Stimulated activated CD4-positive, alpha-beta T cell treated with anti-CD3 and anti-CD28 coated beads, TNF-alpha, amount 100 ng/mL, for 24 hours (primary cell): ENCODE measurements around the gene BANF1.

Source experiments
- DNase-seq, 3 experiments: peaks; one replicate each; pipeline ENCODE4 v3.0.0-alpha.2; 2020; ENCODE audit warnings: low read depth in 3 of 3

Gene BANF1, protein sequence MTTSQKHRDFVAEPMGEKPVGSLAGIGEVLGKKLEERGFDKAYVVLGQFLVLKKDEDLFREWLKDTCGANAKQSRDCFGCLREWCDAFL

DNA sequence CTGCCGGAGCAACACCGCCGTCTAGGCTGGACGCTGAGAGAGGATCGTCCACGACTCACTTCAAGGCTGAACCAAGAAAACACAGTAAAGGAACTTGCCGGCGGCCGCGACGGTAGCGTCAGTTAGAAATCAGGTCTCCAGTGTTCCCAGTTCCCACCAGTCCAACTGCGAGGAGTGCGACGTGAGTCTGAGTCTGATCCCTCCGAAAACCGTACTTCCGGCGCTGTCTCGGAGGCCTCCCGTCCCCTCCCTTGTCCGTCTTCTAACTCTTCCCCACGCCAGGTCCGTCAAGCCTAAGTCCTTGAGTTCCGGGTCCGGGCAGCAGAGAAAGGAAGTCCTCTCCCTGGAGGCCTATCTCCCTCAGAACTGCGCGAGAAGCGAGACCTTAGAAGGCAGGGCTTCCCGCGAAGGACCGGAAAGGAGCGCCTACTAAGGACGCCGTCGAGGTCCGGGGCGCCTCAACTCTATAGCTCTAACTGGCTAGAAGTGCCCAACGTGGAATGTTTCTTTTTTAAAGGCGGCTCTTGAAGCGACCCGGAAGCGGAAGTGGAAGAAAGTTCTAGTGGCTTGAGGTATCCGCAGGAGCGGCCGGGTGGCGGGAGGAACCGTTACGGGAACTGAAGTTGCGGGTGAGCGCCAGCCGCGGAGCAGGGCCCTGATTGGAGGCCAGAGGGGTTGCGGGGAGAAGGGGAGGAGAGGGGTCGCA, at the start of gene BANF1, which contains the start of gene EIF1AD:
Gene BANF1 (plus strand): TSS at position 562 of the 706 bp plus-strand sequence. CDS start 748 bp downstream, outside the sequence.
Gene EIF1AD (minus strand): TSS at position 216 of the 706 bp plus-strand sequence. CDS start 1,768 bp downstream, outside the sequence.
- peak; percentile 88 to 91 (median 90) for DNase-seq

DNA sequence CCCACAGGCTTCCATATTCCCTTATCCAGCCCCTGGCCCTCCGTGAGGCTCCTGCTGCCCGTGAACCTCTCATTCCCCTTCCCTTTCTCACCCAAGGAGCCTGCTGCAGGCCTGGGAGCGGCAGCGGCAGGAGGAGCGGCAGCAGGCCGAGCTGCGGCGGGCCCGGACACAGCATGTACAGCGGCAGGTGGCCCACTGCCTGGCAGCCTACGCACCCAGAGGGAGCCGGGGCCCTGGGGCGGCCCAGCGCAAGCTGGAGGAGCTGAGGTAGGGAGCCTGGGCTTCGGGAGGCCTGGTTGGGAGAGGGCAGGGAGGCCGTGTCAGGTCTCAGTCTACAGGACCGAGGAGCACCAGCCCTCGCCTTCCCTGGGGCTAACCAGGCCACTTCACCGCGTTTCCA, 48.8 kb upstream of the BANF1 start:
- no peak for DNase-seq

DNA sequence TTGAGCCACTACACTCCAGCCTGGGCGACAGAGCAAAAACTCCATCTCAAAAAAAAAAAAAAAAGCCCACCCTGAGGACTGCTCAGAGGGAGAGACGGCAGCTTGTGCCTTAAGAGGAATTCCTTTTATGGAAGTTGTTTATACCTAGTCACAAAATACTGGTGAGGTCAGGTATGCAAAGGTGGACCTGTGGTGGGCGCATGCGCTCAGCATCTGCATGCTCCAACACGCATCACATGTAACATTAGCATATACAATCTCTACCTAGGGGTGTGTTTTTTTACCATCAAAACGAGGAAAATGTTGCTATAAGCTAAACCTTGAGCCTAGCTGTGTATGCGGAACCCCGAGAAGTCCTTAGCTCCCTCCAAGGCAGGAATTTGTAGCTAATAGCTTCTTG, 47.5 kb upstream of the BANF1 start:
- no peak for DNase-seq

DNA sequence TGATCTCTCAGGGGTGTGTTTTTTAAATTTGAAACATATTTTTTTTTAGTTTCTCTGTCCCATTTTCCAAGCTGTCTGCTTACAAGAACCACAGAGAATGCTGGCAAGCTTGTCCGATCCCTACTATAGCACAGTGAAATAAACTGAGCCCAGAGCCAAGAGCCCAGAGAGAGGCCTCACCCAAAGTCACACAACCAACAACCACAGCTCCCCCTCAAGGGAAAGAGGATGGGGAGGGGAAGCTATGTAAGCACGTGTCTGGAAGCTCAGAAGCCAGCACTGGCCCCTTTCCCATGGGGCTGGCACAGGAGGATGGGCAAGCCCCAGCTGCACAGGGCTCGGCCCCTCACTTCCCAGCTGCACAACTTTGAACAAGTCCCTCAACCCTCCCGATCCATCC, 44.0 kb upstream of the BANF1 start:
- DNase-seq: no peak

DNA sequence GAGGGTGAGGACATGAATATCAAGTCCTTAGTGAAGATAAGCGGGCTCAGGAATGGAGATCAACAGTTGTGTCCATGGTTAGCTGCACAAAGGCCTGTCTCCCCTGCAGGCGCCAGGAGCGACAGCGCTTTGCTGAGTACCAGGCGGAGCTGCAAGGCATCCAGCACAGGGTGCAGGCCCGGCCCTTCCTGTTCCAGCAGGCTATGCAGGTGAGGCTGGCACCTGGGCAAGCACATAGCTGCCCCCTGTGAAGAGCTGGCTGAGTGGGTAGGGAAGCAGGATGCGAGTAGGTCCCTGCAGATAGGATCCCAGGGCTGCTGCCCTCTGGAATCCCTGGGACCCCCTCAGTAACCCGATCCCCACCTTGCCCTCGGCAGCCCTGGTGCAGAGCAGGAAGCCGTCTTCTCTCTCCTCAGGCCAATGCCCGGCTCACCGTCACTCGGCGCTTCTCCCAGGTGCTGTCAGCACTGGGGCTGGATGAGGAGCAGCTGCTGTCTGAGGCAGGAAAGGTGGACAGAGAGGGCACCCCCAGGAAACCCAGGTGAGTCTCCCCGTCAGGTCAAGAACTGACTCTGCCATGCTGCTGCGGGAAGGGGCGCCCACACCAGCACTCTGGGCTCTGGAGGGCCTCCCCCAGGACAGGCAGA, 43.4 kb upstream of the BANF1 start:
- no peak for DNase-seq

DNA sequence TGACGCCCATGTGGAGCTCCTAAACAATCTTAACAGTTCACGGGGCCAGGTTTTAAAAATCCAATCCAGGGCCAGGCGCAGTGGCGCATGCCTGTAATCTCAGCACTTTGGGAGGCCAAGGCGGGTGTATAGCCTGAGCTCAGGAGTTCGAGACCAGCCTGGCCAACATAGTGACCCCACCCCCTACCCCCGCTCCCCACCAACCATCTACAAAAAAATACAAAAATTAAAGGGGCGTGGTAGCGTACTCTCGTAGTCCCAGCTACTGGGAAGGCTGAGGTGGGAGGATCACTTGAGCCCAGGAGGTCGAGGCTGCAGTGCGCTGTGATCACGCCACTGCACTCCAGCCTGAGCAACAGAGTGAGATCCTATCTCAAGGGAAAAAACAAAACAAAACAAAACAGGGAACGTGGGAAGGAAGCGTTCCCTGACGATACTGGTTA, 41.5 kb upstream of the BANF1 start:
- DNase-seq: no peak

DNA sequence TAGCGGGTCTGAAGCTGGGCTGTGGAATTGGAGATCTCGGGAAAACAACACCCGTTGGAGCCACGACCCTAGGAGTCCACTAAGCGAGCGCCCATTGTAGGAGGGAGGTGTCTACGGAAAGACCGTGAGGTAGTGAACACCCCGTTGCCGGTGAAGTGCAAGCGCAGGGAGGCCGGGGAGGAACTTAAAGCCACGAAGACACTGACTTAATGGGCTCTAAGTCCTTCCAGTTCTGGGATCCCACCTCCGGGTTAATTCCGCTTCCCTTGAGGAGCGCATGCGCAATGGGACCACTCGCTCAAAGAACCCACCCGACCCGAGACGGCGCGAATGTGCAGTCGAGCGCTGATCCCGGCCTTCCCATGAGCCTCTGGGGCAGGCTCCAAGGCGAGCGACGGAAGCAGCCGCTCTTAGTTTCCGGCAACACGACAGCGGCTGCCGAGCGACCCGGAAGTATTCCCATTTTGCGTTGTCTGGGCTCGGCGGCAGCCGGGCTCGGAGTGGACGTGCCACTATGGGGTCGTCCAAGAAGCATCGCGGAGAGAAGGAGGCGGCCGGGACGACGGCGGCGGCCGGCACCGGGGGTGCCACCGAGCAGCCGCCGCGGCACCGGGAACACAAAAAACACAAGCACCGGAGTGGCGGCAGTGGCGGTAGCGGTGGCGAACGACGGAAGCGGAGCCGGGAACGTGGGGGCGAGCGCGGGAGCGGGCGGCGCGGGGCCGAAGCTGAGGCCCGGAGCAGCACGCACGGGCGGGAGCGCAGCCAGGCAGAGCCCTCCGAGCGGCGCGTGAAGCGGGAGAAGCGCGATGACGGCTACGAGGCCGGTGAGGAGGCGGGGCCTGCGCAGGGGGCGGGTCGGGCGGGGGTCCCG, 40.8 kb upstream of the BANF1 start, which contains the start of gene SART1:
Gene SART1 (plus strand): TSS at position 468 of the 874 bp plus-strand sequence. CDS start 47 bp downstream, at position 515.
- peak; percentile 90 to 96 (median 94) for DNase-seq

DNA sequence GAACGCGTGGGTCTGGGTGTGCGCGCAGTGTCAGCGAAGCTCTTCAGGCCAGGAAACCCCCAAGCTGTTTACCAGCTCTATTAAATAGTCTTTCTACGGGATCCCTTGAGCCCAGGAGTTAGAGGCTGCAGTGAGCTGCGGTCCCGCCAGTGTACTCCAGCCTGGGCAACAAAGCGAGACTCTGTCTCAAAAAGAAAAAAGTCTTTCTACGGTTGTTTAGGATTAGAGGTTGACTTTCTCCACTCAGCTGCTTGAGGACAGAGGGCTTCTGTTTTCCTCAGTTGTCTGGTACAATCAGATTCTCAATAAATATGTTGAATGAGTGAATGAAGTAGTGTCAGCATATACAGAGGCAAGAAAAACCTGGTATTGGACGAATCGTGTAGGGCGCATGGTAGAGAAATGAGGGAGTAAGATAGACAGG, 40.1 kb upstream of the BANF1 start:
- DNase-seq: no peak

DNA sequence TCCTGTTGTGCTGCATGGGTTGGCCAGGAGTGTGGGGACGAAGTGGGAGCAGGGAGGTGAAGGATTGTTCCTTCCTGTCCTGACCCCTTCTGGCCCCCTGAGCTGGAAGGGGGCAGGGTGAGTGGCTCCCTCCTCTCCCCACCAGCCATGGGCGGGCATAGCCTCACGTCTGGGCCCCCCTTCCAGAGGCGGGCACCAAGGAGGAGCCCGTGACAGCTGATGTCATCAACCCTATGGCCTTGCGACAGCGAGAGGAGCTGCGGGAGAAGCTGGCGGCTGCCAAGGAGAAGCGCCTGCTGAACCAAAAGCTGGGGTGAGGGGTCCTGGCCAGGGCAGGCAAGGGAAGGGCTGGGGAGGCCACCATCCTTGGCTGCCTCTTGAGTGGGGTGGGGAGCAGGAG, 37.4 kb upstream of the BANF1 start:
- no peak for DNase-seq

DNA sequence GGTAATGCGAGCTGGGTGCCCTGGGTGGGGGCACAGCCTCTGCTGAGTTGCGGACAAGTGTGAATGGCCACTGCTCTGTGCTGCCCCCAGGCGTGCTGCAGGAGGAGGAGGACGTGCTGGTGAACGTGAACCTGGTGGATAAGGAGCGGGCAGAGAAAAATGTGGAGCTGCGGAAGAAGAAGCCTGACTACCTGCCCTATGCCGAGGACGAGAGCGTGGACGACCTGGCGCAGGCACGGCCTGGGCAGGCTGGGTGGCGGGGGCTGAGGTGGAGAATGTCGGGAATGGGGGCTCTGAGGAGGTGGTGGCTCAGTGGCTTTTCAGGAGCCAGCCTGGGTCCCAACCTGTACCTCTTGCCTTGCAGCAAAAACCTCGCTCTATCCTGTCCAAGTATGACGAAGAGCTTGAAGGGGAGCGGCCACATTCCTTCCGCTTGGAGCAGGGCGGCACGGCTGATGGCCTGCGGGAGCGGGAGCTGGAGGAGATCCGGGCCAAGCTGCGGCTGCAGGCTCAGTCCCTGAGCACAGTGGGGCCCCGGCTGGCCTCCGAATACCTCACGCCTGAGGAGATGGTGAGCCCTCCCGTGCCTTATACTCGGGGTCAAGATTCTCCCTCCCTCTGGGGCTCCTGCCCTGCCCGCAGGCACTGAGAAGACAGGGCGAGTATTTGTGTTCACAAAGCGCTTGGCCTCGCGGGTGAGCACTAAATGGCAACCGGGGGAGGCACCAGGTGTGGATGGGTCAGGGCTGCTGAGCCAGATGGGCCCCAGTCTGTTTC, 36.1 kb upstream of the BANF1 start:
- no peak for DNase-seq

DNA sequence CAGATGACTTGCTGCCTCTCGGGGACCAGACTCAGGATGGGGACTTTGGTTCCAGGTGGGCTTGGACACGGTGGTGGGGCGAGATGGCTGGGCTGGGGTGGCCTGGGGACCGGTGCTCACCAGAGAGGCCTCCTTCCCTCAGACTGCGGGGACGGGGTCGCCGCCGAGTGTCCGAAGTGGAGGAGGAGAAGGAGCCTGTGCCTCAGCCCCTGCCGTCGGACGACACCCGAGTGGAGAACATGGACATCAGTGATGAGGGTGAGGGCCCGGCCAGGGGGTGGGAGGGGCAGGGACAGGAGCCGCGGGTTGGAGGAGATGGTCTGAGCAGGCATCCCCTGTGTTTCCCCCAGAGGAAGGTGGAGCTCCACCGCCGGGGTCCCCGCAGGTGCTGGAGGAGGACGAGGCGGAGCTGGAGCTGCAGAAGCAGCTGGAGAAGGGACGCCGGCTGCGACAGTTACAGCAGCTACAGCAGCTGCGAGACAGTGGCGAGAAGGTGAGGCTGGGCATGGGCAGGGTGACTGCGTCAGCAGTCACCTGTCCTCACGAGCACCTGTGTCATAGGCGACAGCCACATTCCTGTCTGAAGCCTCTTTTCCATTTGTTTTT, 34.9 kb upstream of the BANF1 start:
- no peak for DNase-seq

DNA sequence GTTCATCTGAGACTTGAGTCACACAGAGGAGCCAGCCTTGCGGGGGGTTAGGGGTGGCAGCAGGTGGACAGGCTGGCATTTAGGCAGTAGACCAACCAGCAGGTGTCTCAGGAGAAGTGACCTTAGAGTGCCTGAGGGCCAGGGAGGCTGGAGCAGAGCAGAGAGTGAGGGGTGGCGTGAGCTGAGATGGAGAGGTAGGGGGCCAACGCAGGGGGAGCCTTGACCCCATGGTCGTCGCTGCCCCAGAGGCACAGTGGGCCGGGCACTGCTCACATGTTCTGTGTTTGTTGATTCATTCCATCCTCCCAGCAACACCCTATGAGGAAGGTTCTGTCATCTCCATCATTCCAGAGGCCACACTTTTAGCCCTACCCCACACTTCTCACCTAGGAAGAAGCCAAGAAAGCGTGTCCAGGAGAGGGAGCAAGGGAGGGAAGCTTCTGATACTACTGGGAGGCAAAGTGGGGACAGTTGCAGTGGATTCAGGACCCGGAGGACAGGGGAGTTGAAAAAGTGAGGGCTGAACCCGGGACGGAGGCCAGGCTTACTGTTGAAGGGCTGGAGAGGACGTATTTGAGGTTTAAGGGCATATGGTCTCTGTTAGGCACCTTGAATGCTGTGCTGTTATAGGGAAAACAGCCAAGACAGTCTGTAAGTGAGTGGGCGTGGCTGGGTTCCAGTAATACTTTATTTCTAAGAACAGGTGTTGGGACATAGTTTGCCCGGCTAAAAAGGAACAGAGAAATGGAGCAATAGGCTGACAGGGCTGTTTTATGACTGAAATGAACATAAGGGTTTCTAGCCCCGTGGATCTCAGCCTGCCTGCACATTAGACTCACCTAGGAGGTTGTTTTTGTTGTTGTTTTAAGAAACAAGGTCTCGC, 33.5 kb upstream of the BANF1 start:
- no peak for DNase-seq

DNA sequence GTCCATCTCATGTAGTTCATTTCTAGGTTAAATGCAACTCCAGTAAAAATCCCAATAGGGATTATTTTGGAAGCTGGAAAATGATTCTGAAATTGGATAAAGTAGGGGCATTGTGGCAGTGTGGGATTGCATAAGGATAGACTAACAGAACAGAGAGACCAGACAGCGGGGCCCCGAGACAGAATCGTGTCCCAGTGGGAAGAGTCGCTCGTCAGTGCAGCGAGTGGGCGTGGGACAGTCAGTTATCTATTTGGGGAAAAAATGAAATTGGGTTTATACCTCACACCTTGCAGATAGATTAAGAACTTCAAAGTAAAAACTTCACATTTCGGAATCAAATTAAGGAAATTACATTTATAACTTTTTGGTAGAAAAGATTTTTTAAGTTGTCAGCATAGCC, 30.2 kb upstream of the BANF1 start:
- no peak for DNase-seq

DNA sequence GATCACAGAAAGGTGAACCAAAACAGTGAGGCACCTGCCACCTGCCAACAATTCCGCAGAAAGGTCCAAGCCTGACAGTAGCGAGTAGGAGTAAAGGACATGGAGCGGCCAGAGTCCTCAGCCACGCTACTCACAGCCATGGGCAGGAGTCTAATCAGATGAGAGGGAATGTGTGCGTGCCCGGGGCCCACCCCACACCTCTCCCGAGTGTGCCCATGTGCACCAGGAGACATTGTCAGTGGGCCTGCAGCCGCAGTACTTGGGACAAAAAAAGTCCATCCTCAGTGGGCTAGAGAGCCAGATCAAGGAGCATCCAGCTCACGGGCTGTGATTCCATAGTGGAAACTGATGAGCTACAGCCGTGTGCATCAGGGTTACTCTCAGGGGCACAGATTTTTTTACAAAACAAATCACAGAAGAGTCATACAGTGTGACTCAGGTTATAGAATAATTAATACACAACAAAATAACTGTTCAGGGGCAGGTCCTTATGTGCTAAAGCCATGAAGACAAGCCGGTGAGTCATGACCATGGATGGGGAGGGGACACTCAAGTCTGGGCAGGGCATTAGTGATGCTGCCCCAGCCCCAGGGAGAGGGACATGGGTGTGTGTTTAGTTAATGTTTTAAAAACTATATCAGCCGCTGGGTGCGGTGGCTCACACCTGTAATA, 28.7 kb upstream of the BANF1 start:
- no peak for DNase-seq

DNA sequence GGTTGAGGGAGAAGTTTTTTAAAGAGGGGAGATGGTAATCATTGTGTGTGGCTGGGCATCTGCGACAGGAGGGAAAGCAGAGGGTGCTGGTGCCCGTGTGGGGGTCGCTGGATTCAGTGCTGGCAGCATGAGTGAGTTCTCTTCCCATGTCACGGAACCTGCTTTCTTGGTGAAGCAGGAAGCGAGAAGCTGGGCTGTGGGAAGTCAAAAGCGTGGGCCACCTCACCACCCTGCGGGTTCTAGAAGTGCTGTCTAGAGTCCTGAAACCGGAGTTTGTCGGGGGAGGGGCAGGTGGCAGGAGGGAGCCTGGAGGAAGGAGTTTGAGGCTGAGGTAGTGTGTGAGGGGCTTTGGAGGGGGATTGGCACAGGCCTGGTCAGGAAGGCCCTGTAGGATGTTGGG, 26.5 kb upstream of the BANF1 start:
- DNase-seq: no peak

DNA sequence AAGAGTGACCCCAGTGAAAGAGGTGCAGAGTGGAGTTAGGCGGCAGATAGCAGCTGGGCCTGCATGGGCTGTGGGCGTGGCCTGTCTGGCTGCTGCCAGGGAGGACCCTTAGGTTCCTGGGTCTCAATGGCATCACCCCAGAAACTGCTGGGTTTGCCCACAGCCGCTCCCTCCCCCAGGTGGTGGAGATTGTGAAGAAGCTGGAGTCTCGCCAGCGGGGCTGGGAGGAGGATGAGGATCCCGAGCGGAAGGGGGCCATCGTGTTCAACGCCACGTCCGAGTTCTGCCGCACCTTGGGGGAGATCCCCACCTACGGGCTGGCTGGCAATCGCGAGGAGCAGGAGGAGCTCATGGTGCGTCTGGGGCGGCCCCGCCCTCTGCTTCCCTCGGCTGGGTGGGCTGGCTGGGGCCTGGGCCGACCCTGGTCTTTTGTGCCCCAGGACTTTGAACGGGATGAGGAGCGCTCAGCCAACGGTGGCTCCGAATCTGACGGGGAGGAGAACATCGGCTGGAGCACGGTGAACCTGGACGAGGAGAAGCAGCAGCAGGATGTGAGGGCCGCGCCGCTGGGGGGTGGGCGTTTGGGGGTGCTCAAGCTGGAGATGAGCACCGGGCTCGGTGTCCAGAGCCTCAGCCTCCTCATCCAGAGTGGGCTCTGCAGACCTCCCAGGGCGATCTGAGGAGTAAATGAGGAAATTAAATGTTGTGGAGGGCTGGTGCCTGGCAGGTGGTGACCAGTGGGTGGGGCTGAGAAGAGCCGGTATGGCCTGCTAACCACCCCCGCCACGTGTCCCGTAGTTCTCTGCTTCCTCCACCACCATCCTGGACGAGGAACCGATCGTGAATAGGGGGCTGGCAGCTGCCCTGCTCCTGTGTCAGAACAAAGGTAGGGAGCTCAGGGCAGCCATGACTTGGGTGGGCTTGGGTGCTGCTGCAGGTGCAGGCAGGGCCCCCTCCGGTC, 25.8 kb upstream of the BANF1 start:
- no peak for DNase-seq

DNA sequence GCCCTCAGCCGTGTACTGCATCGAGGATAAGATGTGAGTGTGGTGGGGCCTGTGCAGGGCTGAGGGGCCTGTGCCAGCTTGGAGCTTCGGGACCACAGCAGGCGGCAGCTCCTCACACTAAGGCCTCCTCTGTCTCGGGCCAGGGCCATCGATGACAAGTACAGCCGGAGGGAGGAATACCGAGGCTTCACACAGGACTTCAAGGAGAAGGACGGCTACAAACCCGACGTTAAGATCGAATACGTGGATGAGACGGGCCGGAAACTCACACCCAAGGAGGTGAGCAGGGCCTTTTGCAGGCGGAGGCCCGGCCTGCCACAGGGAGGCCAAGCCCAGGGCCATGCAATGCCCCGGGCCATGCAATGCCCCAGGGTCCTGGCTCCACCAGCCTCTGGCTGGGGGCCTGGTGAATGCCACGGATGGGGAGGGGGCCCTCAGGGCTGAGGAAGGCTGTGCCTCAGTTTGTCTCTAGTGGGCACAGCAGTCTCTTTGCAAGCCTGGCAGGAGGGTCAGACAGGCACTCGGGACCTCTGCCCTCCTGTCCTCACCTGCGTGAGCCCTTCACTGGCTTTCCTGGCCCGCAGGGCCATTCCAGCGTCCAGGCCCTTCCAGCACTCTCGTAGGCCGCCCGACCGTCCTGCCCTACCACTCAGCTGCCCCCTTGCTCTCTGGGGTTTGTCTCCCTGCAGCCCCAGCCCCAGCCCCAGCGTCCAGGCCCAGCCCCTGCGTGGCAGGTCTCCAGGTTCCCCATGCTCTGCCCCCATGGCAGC, 24.5 kb upstream of the BANF1 start:
- no peak for DNase-seq
